GM06990 (cell line): ENCODE measurements around the gene CEP72.
A peak's percentile ranks its signal among the peaks of the same experiment; 100 is the strongest.
"Not testable (repeated sequence)": the region's sequence is repeated elsewhere in the genome, so short reads cannot be mapped to it uniquely, and the experiment has no call there.

Experiments
- DNase-seq: peaks from one replicate; pipeline ENCODE4 v3.0.0-alpha.2; 2011; ENCODE audit not compliant: insufficient read length; ENCODE audit errors: extremely low read depth
- H3K27me3 ChIP-seq: replicated peaks from 2 replicates; pipeline ENCODE4 v1.6.0; 2011; ENCODE audit warnings: low read length; ENCODE audit not compliant: control insufficient read depth, insufficient read depth
- H3K36me3 ChIP-seq: 2 replicates; pipeline ENCODE4 v1.5.1; 2011; ENCODE audit warnings: low read length; ENCODE audit not compliant: control insufficient read depth, insufficient read depth
- H3K4me3 ChIP-seq: replicated peaks from 2 replicates; pipeline ENCODE4 v1.5.1; 2011; ENCODE audit warnings: low read depth, mild to moderate bottlenecking, control low read depth, low read length
- CTCF ChIP-seq: IDR thresholded peaks from 2 replicates; pipeline ENCODE4 v1.5.1; 2011; ENCODE audit warnings: low read length, control low read depth, mild to moderate bottlenecking, inconsistent platforms; ENCODE audit not compliant: insufficient read depth, poor library complexity, severe bottlenecking

The CEP72 gene

DNA sequence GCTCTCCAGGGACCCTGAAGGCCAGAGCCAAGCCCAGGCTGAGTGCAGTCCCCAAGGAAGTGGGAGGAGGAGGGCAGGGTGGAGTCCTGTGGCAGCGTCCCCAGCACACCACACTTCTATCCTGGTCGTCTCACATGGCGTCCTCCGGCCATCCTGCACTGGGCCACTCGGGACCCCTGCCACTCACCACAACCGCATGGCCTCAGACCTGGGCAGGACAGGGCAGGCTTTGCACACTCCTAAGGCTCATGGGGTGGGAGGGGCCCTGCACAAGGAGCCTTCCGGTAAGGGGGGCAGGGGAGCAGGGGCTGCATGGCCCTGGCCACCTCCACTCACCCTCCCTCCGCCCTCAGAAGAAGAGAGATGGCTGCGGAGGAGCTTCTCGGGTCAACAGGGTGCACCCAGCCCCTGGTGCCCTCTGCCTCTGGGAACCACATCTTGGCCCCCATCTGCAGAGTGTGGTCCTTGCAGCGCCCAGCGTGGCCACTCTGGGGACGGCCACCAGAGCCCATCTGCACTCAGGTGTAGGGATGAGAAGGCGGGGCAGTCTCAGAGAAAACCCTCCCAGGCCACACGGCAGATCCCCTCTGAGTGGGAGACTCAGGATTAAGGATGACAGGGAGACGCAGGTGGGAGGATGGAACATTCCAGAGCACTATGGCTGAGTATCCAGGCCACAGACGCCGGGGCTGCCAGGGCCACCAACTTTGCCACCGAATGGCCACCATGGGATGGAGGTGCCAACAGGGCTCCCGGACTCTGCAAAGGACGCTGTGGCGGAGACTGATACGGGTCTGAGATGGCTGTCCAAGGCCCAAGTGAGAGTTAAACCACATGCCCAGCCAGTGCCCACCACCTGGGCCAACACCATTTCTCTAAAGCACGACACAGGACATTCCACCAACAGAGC is 73.4 kb downstream of the CEP72 start:
- Histone ChIP-seq H3K36me3 (no peaks in the 10 kb centered on the region), H3K4me3 (no peak overlapping the region), H3K27me3 (no peaks in the 10 kb centered on the region)
- TF ChIP-seq CTCF: no peak
- DNase-seq: no peak

- DNase-seq, H3K4me3 ChIP-seq: not testable (repeated sequence)
Measured at GRCh38 chr5:686172-686523, 74.0 kb downstream of the CEP72 start.

DNA sequence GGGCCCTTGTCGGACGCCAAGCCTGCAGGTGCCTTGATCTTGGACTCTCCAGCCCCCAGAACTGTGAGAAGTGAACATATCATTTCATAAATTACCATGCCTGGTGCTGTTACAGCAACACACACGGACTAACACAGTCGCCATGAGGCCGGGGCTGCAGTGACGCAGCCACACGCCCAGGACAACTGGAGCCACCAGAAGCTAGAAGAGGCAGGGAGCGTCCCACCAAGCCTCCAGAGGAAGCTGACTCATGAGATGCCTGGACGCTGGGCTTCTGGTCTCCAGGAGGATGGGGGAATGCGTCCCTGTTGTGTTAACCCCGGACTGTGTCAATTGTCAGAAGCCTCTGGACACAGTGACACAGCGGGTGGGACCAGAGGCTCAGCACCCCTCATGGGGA is 74.8 kb downstream of the CEP72 start:
- not testable (repeated sequence) for DNase-seq, H3K4me3 ChIP-seq, H3K36me3 ChIP-seq, H3K27me3 ChIP-seq

More at GRCh38 chr5:686172-686523, 74.0 kb downstream of the CEP72 start:
- not testable (repeated sequence) for H3K36me3 ChIP-seq, H3K27me3 ChIP-seq

DNA sequence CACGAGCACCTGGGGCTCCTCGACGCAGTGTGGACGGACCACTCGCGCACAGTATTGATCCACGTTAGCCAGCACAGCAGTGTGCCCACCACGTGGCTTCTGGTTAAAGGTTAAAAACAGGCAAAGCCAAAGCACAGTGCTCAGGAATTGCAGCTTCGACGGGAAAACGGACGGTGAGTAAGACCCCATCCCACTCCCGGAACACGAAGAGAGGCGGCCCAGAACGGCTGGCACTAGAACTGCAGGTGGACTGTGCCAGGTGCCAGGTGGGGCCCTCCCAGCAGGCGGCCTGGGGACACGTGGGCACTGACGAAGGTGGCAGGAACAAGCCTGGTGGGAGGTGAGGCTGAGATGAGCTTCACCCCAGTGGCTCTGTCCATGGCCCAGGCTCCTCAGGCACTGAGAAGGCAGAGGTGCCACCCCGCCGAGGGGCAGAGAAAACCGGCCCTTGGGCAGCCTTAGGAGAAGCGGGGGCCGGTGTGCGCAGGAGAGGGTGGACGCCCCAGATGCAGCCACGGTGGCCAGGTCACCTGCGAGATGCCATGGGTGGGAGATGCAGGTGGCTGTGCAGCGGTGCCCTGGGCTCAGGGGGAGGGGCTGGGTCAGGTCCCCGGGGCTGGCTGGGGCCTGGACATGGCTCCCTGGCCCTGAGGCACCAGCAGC is 76.3 kb downstream of the CEP72 start:
- not testable (repeated sequence) for H3K36me3 ChIP-seq, DNase-seq, H3K4me3 ChIP-seq, H3K27me3 ChIP-seq

DNA sequence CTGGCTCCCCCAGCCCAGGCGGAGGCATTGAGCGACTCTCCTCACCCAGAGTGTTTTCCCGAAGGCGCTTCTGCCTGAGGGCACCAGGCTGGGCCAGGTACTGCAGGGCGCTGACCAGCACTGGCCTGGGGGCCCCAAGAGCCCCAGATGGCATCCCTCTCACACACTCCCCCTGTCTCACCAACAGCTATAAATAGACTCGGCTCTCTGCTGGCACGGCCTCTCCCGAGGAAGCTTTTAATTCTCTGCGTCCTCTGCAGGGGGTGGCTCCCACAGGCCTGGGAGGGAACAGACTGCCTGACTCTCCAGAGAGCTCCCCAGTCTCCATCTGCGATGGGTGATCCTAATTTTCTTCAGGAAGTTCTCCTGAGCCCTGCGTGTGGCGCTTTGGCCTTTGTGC is 78.2 kb downstream of the CEP72 start:
- not testable (repeated sequence) for DNase-seq, H3K4me3 ChIP-seq, H3K27me3 ChIP-seq, H3K36me3 ChIP-seq

DNA sequence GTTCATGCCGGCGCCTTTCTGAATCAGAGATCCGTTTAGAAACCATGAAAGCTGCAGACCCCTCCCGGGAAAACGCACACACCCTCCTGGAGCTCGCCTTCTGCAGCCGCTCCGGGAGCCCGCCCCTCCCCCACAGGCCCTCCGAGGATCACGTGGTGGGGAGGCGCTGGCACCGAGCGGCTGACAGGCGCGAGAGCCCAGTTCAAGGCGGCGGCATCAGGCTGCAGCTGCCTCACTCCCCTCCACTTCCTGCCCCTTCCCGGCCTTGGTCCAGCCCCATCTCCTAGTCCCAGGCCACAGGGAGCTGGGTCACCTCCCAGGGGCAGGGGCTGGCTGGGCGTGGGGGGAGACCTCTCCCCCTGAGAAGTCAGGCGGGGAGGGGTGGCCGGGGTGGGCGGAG is 78.9 kb downstream of the CEP72 start:
- H3K27me3 ChIP-seq, H3K36me3 ChIP-seq, DNase-seq, H3K4me3 ChIP-seq: not testable (repeated sequence)

- H3K4me3 ChIP-seq: no peak overlapping the region
Measured at GRCh38 chr5:691817-692528, 79.8 kb downstream of the CEP72 start.

GRCh38 chr5:692529-693041 is 80.4 kb downstream of the CEP72 start:
- H3K4me3 ChIP-seq: peak overlapping the region; percentile 22; the same call in 1 of the 2 replicates
- not testable (repeated sequence) for H3K36me3 ChIP-seq, DNase-seq, H3K27me3 ChIP-seq

More at GRCh38 chr5:691817-692528, 79.8 kb downstream of the CEP72 start:
- H3K36me3 ChIP-seq: no peaks in the 10 kb centered on the region
- no peak for TF ChIP-seq CTCF
- H3K27me3 ChIP-seq: no peaks in the 10 kb centered on the region
- DNase-seq: no peak

GRCh38 chr5:693271-694041 is 81.3 kb downstream of the CEP72 start, which contains the start of gene TPPP:
Gene TPPP (minus strand): TSS chr5:693352. CDS start chr5:678060, 15,292 bp downstream.
- H3K36me3 ChIP-seq, H3K27me3 ChIP-seq: not testable (repeated sequence)
- H3K4me3 ChIP-seq: peak within 1 kb of the TSS; percentile 22; the same call in 1 of the 2 replicates
- DNase-seq: peak; percentile 58

DNA sequence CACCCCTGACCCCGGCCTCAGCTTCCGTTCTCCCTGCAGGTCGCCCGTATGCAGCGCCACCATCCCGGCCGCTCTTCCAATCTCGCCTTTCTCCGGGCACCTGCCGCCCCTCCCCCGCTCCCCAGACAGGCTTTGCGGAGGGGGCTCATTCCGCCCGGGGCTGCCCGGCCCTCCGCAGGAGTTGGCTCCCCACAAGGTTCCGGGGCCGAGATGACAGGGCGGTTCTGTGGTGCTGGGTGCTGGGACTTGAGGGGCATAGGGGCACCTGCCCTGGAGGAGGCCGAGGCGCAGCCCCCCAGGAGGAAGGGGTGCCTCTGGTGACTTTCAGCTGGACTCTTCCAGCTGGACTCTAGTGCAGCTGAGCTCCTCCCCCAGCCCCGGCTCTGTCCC is 81.9 kb downstream of the CEP72 start:
- H3K4me3 ChIP-seq, H3K36me3 ChIP-seq, DNase-seq, H3K27me3 ChIP-seq: not testable (repeated sequence)

GRCh38 chr5:695475-695874 is 83.3 kb downstream of the CEP72 start:
- not testable (repeated sequence) for H3K4me3 ChIP-seq, DNase-seq, H3K36me3 ChIP-seq, H3K27me3 ChIP-seq
